GM15510 (cell line): ENCODE measurements around the gene EIPR1.

Experiments used
- POLR2A ChIP-seq: IDR thresholded peaks from 3 replicates; pipeline ENCODE4 v1.6.1; 2011; ENCODE audit warnings: borderline replicate concordance; ENCODE audit not compliant: insufficient read length; ENCODE audit errors: extremely low read depth

The EIPR1 gene

GRCh38 chr2:3142210-3142609 is 235.4 kb downstream of the EIPR1 start:
- no peak for TF ChIP-seq POLR2A

DNA sequence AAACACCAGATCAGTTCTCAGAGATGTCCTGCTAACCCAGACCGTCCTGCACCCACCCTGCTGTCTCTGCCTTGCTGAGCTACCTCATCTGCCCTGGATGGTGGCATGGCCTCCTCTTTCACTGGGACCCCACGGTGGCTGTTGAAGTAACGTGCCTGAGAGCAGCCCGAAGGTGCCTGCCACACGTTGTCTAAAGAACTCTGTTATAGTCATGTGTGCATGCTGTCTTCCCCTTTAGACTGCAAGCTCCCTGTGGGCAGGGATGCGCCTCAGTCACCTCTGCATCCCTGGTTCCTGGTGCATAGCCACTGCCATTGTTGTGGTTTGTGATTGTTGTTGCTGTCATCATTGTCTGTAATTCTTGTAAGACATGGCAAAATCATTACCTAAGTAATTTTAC is 235.9 kb downstream of the EIPR1 start:
- TF ChIP-seq POLR2A, result no peak

GRCh38 chr2:3139906-3140305 is 237.7 kb downstream of the EIPR1 start:
- no peak for TF ChIP-seq POLR2A
